KBM-7 (cell line): ENCODE measurements around the gene EYS.
"Not testable (repeated sequence)": the region's sequence is repeated elsewhere in the genome, so short reads cannot be mapped to it uniquely, and the experiment has no call there.

Source experiments
- DNase-seq: peaks from one replicate; pipeline ENCODE4 v3.0.0-alpha.2; 2015
- in situ Hi-C: fragments of 300-500 bp; cut with MboI; formaldehyde crosslinking; loops from 2 replicates; pipeline ENCODE4 v1.14.3; 2020; ENCODE audit warnings: low sequenced_read_pairs, low pct_unique_long_range_greater_than_20kb, mixed read lengths

Gene EYS

DNA sequence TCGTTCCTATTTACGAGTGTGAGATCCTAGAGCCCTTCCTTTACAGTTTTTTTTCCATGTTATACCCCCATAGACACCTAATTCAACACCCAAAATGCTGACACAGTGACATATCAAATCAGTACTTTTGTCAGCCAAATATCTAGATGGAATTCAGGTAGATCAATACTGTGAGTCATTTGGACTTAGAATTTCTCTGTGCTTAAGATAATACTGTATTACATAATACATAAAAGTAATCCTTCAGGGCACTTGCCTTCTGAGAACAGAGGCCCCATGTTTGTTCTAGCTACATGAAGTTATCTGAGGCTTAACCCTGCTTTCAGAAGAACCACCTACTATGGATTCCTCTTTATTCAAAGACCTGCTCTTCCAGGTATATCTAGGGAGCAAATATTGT lies 1448.3 kb downstream of the EYS start:
- no peak for DNase-seq
- in situ Hi-C loops, result no loop called here

DNA sequence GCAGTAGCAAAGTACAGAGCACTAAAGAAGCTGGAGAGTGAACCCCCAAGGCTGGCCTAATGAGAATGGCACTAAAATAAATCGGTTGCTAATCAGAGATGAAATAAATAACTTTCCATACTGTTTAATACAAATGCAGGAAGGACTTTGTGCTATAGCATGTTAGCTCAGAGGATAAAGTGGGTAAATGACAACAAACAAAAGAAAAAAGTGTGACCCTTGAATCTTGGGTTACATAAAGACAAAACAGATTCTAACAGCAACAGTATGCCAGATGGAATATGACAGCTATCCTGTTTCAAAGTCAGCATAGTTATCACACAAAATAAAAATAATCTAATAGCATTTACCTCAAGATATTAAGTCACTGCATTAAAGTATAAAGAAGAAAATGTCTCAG lies 1448.7 kb downstream of the EYS start:
- no peak for DNase-seq
- in situ Hi-C loops, result no loop called here

DNA sequence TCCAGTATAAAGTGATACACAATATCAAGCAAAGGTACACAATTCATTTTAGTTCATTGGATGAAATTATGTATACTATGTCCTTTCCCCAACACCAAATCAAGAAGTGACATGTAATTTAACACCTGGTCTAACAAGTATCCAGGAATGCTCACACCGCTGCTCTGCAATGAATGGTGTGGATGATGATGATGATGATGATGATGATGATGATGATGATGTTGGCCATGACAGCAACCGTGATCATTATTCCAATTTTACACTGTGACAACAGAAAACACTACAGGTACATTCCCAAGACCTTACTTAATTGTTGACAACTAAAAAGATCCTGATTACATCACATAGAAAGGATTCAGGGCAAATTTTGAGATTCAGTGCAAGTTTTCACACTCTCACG lies 1449.4 kb downstream of the EYS start:
- DNase-seq, result no peak
- in situ Hi-C loops, result no loop called here

DNA sequence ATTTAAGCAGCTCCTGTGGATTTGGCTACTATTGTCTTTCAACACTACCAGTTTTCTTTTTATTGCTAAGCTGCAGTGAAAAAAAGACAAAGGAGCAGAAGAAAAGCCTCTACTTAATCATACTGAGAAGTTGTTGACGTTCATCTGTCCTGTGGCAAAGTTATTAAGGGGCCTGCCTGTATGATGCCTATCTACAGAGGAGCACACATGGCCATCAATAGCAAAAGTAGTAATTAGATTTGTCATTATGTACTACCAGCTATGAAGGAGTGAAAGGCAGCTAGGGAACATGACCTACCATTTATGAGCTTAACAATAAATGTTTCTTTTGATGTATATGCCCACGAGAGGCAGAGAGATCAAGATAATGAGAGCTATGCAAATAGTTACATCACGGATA lies 1450.5 kb downstream of the EYS start:
- no peak for DNase-seq
- in situ Hi-C loops, result no loop called here

DNA sequence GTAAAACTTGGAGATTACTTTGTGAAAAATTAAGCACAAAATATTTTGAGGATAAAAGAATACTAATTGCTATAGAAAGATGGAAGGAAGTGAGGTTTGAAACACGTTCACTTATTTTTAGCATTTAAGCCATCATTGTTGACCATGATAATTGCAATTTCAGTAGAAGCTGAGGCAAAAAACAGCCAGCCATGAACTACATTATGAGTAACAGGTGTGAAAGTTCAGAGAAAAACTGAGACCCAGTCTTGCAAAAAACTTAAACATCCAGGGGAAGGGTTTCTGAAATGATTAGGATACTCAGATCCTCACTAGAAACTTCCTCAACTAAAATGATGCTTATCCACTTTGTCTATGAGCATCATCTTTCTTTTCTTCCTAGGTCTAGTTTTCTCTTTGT lies 1452.0 kb downstream of the EYS start:
- in situ Hi-C loops, result no loop called here
- DNase-seq, result no peak

DNA sequence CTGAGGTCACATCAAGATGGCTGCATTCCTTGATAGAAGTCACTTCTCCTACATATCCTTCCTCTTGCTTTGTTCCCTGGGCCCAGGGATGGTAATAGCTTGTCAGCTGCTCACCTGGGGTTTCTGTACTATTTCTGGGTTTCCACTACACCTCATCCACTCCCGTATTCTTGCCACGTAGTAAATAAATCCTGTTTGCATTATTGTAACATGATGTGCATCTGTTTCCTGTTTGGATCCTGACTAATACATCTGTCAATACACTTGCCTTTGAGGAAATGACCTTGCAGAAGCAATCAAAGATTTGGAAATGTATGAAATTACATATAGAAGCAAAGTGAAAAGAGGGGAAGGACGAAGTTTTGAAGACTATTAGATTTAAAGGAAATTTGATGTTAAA lies 1452.5 kb downstream of the EYS start:
- no peak for DNase-seq
- in situ Hi-C loops, result no loop called here

DNA sequence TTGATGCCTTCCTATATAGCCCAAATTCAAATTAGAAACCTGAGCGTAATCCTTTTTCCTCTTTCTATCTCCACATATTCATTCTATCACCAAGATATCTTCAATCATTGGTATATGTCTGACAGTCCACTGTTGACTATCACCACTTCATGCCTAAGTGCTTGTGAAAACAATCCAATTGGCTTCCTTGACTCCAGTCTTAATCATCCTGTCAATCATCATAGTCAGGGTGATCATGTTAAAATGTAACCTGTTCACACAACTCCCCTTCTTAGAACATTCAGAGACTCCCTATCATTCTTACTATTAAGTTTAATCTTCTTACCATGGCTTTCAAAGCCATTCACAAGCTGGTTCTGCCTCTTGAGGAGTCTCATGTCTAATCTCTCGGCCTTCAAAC lies 1454.8 kb downstream of the EYS start:
- in situ Hi-C loops, result no loop called here

DNA sequence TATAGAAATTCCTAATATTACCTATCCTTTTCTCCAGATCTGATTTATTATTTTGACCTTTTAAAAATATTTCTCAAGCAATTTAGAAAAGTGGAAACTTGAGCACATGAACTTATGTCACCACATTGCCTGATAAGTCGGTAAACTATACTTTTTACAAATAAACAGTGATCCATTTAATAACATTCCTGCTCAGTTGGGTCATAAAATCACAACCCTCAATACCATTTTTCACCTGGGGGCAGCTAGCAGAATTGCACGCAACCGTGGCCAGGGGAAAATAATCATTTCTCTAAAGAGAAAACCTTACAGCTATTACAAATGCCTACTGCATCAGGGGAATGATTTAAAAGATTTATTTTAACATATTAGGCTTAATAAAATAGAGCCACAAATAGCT lies 1456.9 kb downstream of the EYS start:
- no peak for DNase-seq
- in situ Hi-C loops, result no loop called here

More for the DNA sequence above, 1454.8 kb downstream of the EYS start:
- no peak for DNase-seq

DNA sequence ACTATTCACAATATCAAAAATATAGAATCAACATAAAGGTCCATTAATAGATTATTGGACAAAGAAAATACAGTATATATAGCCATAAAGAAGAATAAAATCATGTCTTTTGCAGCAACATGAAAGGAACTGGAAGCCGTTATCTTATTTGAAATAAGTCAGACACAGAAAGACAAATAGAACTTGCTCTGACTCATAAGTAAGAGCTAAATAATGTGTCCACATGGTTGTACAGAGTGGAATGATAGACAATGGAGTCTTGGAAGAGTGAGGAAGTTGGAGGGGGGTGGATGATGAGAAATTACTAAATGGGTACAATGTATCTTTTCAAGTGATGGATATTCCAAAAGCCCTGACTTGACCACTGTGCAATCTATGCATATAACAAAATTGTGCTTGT lies 1457.9 kb downstream of the EYS start:
- no peak for DNase-seq
- in situ Hi-C loops, result no loop called here

DNA sequence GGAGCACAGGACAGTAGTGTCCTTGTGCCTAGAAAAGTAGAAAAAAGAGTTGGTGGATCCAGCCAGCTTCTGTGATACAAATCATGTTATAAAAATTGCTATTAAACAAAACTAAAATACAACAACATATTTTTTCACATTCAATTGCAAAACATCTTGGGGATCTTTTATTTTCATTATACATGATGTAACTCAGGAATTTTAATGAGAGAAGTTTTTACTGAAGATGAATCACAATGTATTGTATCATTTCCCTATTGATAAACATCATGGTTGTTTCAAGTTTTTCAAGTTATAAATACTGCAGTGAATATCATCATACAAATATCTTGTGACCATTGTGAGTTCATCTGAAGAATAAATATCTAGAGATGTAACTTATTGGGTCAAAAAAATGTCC lies 1463.4 kb downstream of the EYS start:
- in situ Hi-C loops, result no loop called here
- no peak for DNase-seq

DNA sequence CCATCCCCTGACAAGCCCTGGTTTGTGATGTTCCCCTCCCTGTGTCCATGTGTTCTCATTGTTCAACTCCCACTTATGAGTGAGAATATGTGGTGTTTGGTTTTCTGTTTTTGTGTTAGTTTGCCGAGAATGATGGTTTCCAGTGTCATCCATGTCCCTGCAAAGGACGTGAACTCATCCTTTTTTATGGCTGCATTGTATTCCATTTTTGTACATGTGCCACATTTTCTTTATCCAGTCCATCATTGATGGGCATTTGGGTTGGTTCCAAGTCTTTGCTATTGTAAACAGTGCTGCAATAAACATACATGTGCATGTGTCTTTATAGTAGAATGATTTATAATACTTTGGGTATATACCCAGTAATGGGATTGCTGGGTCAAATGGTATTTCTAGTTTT lies 1468.1 kb downstream of the EYS start:
- in situ Hi-C loops, DNase-seq: not testable (repeated sequence)

DNA sequence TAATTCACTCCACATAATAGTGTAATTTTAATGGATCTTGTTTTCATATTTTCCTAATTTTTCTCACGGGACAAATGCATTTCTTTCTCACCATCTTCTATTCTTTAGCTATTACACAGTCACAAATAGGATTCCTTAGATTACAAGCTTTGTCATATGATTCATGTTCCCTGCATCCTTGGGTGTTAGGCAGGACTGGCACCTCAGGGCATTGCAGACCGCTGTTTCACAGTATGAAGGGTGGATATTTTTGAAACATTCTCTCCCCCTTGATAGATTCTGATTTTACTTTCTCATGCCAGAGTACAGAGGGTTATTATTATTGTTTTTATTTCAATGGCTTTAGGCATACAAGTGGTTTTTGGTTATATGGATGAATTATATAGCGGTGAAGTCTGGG lies 1469.0 kb downstream of the EYS start:
- no peak for DNase-seq

DNA sequence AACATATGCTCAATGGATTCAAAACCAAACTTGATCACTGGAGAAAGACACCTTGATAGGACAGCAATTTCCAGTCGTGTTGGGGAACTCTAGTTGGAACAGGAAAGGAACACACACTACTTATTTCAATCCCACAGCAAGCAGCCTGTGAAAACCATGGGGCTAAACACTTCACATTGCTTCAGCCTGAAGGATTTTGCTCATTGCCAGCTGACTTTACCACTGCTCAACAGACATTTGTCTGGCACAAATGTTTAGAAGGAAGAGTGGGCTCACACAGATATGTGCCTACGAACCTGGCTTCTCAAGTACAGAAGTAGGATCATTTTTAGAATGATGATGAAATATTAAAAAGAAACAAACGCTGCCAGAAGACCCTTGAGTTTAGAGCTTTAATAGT lies 1473.3 kb downstream of the EYS start:
- in situ Hi-C loops, result no loop called here
- DNase-seq, result no peak

More for the DNA sequence above, 1469.0 kb downstream of the EYS start:
- in situ Hi-C loops, result no loop called here

DNA sequence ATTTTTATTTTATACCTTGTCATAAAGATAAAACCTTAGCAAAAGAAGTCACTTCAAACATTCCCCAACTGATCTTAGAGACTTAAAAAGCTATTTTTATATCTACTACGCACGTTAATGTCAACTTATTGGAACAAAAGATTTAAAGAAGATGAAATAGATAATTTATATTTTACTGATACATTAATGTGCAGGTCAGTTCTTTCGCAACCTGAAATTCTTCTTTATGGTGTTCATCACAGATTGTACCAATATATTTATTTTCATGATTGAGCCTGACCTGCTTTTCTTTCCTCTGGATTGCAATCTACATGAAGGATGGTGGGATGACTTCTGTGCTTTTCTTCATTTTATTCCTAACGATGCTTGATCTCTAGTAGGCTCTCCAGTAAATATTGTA lies 1475.1 kb downstream of the EYS start:
- no peak for DNase-seq
- in situ Hi-C loops, result no loop called here

DNA sequence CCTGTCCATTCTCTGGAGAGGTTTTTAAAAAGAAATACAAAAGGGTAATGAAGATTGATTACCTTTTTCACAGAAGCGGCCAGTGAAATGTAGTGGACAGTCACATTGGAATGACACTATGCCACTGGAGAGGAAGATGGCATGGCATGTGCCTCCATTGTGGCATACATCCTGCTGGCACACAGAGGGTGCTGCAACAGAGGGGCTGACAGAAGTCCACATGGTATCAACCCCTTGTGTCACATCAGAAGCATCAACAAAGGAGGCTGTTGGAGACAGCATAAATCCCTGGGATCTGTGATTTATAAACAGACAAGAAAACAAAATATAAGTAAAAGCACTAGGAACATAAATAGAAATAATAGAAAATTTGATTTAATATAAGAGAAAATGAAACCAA lies 1476.5 kb downstream of the EYS start:
- in situ Hi-C loops, result no loop called here
- no peak for DNase-seq

DNA sequence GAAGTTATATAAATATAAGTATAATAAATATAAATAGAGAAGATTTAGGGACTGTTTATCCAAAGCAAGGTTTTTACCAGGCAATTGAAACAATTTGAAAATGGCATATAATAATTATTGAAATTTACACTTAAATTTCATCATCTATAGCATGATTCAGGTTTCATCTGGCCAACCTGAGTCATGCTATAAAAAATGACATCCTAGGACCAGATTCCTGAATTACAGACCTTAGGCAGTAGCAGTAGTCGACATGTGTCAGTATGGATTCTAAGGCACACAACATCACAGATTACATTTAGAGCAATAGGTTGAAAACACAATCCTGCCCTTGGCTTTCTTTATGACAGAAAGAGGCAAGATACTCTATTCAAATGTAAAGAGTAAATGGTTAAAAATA lies 1479.2 kb downstream of the EYS start:
- in situ Hi-C loops, result no loop called here
- no peak for DNase-seq

DNA sequence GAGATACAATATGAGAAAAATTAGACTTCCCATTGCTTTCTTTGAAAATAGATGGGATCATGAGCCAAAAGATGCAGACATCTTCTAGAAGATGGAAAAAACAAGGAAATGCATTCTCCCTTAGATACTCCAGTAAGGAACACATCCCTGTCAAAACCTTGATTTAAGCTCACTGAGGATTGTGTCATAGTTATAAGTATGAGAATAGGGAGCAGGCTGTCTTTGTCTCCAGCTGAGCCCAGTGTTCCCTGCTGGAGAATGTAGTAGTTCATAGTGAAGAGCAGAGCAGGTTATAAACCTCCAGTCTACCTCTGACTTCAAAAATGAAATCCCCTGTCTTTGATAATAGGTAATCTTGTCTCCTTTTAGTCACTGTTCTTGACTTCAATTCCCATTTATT lies 1481.5 kb downstream of the EYS start:
- DNase-seq, result no peak
- in situ Hi-C loops, result no loop called here

DNA sequence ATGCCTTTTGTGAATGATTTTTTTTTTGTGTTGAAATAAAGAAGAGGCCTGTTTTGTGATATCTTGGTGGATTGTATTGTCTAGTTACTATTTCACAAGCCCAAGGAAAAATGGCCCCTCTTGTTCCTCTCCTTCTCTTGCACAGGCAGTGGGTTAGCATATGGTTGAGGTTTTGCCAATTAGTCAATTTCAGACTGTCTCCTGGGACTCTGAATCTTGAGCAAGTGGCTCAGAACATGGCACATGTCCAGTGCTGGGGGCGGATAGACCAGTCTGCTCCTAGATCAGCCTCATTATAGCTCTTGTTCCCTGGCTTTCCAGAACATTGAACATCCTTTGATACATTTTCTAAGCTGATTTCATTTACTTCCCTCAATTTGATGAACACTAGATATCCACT lies 1482.2 kb downstream of the EYS start:
- DNase-seq, result no peak
- in situ Hi-C loops, result no loop called here

DNA sequence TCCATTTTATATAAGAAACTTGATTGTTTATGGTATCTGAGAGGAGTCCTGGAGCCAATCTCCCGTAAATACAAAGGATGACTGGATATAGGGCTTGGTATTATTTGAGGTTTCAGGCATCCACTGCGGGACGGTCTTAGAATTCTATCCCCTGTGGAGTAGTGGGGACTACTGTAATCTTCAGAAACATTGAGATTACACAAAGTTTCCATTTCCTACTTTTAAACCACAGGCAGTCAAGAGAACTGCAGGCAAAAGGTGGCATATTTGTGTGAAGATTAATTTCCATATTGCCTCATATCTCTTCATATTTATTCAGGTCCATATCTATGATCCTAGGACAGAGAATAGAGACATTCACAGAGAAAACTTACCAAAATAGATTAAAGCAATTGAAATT lies 1485.2 kb downstream of the EYS start:
- in situ Hi-C loops, result no loop called here
- peak; percentile 3 for DNase-seq

DNA sequence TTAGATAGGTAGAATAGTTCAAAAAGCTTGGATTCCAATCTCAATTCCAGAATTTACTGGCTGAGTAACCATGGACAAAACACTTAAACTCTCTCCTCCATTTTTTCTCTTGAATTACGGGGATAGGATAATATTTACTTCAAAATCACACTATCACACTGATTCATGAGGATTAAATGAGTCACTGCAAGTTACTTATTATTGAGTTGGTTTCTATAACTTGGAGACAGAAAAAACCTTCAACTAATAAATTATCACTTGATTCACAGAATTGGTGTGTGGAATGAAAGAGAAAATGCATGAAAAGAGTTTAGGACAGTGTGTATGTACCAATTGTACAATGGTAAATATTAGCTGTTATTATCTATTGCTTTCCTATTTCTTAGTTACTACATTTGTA lies 1486.2 kb downstream of the EYS start:
- in situ Hi-C loops, result no loop called here
- DNase-seq, result no peak

DNA sequence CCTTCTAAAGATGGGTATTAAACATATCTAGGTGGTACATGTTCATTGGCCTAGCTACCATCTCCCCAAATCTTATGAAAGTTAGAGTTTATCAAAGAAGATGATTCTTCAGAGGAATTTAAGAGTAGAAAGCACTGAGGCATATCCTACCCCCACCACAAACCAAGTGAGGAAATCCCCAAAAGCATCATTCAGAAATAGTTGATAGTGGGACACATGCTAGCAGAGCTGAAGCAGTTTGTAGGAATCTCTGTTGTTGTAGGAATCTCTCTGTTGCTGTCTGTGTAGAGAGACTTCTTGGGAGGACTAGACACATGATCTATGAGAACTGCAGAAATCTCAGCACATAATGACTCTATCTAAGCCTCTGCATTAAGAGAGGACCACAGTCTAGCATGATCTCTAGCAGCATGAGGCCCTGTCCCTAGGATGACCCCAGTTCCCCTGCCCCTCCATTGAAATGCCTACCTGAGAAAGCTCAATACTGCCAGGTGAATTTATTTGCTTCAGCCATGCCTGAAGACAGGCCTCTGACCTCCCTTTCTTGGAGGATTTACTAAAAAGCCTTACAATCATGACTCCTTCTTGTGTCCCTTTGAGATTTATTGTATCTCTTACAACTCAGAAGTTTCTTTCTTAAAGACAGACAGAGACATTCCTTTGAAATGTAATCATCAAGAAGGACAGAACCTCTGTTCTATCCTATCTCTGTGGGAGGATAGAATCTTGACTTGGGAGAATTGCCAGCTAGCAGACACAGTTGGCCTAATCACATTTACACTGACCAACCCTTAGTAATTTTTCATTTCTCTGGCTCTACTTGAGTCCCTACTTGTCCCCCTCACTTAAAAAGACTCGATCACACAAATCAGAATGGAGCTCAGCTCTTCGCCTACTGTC lies 1489.1 kb downstream of the EYS start:
- in situ Hi-C loops, result no loop called here
- DNase-seq, result no peak
